Caco-2 (cell line): Measurements from ENCODE around the gene ARNT2. TPM values are rescaled to one million over a fixed set of nuclear protein-coding genes. Genes with fewer than 3 reads are reported as not detected.

Experiments used
- BruUV-seq: library from RNA; stranded (reverse); fragments of 400-500 nt; replicated peaks from 2 replicates; lab custom pipeline; 2021; lab: Mats Ljungman, UMichigan
- CTCF ChIA-PET: fragments of 300-600 bp; sonication (Branson Sonifier 250); formaldehyde crosslinking; loops from one replicate; lab custom pipeline; 2022; ENCODE audit warnings: antibody characterized with exemption; lab: Charles Lee
- POLR2A ChIA-PET: fragments of 300-600 bp; sonication (Branson Sonifier 250); formaldehyde crosslinking; loops from one replicate; lab custom pipeline; 2022; ENCODE audit warnings: antibody characterized with exemption; lab: Charles Lee
- DNase-seq, 2 experiments: peaks; one replicate each; pipeline versions ENCODE4 v3.0.0 to v3.0.0-alpha.2; 2020 to 2022
- H3K27me3 ChIP-seq: replicated peaks from 2 replicates; pipeline ENCODE4 v1.6.0; 2011; ENCODE audit warnings: low read length; ENCODE audit not compliant: control insufficient read depth, insufficient read depth
- H3K36me3 ChIP-seq: 2 replicates; pipeline ENCODE4 v1.5.1; 2011; ENCODE audit warnings: low read length; ENCODE audit not compliant: control insufficient read depth, insufficient read depth
- H3K4me1 ChIP-seq: fragments of 250-450 bp; sonication (Bioruptor Pico); 2 replicates; pipeline ENCODE4 v1.5.1; 2020; ENCODE audit warnings: mild to moderate bottlenecking
- H3K4me3 ChIP-seq: 2 replicates; pipeline ENCODE4 v1.5.1; 2011; ENCODE audit warnings: low read depth, mild to moderate bottlenecking, control low read depth, low read length
- H3K9me3 ChIP-seq: fragments of 250-450 bp; sonication (Bioruptor Pico); 2 replicates; pipeline ENCODE4 v1.5.1; 2020; ENCODE audit warnings: mild to moderate bottlenecking, moderate library complexity
- H3K27ac Mint-ChIP-seq: one replicate; pipeline ENCODE4 v1.8.0; 2022; ENCODE audit warnings: mixed read lengths; ENCODE audit not compliant: unreplicated experiment
- H3K27me3 Mint-ChIP-seq: one replicate; pipeline ENCODE4 v1.8.0; 2022; ENCODE audit warnings: mixed read lengths; ENCODE audit not compliant: insufficient read depth, unreplicated experiment
- H3K36me3 Mint-ChIP-seq: one replicate; pipeline ENCODE4 v1.8.0; 2022; ENCODE audit warnings: mild to moderate bottlenecking, mixed read lengths; ENCODE audit not compliant: insufficient read depth, unreplicated experiment
- H3K4me1 Mint-ChIP-seq: one replicate; pipeline ENCODE4 v1.8.0; 2022; ENCODE audit warnings: low read depth, mixed read lengths; ENCODE audit not compliant: unreplicated experiment
- H3K4me3 Mint-ChIP-seq: one replicate; pipeline ENCODE4 v1.8.0; 2022; ENCODE audit warnings: mild to moderate bottlenecking, moderate library complexity, mixed read lengths; ENCODE audit not compliant: unreplicated experiment
- H3K9me3 Mint-ChIP-seq: one replicate; pipeline ENCODE4 v1.8.0; 2022; ENCODE audit warnings: mixed read lengths; ENCODE audit not compliant: unreplicated experiment
- CTCF ChIP-seq, 2 experiments: fragments of 200-600 bp in 1 of 2; IDR thresholded peaks; 1 replicate in 1 of 2; 2 replicates in 1 of 2; pipeline versions ENCODE4 v1.5.1 to v1.8.0; 2011 to 2022; ENCODE audit warnings: antibody characterized with exemption in 1 of 2, control low read depth in 1 of 2, inconsistent platforms in 1 of 2, low read depth in 1 of 2, low read length in 1 of 2, mild to moderate bottlenecking in 1 of 2, moderate library complexity in 1 of 2; ENCODE audit not compliant: insufficient read depth in 1 of 2, severe bottlenecking in 1 of 2, unreplicated experiment in 1 of 2
- intact Hi-C: fragments of 100-400 bp; cut with micrococcal nuclease; formaldehyde crosslinking; loops from one replicate; pipeline ENCODE4 v1.10.0; 2022; ENCODE audit not compliant: unreplicated experiment
- total RNA-seq: library from RNA; stranded (reverse); gene quantifications from 2 replicates; pipeline ENCODE4 v1.2.3, GENCODE V29; 2022

Gene ARNT2
- total RNA-seq, 1 experiment from 2014 or later, result 0.23 TPM

GRCh38 chr15:80371924-80372323 is 32.3 kb upstream of the ARNT2 start:
- H3K4me3 ChIP-seq, result no peak overlapping the region
- ChIA-PET POLR2A (no interaction called here), CTCF (no interaction called here)
- Mint-ChIP-seq H3K27ac (no peak overlapping the region), H3K4me1 (no peaks in the 10 kb centered on the region), H3K9me3 (peaks cover 16% of the 10 kb centered on the region), H3K4me3 (no peak overlapping the region), H3K27me3 (no peaks in the 10 kb centered on the region), H3K36me3 (no peaks in the 10 kb centered on the region)
- BruUV-seq, result no TSS peak
- no peak for DNase-seq
- H3K4me1 ChIP-seq, result no peaks in the 10 kb centered on the region
- no peaks in the 10 kb centered on the region for H3K27me3 ChIP-seq
- 0 out of 2 replicates have a peak, but pooled peaks cover 8% of the 10 kb centered on the region for H3K9me3 ChIP-seq
- H3K36me3 ChIP-seq, result no peaks in the 10 kb centered on the region
- no peak for TF ChIP-seq CTCF (IDR thresholded peaks at IDR 0.05; ENCODE audit: insufficient read depth in 1 of 2, low read depth in 1 of 2, low read length in 1 of 2, severe bottlenecking in 1 of 2, unreplicated experiment in 1 of 2)
- intact Hi-C loops, result no loop called here

- ChIA-PET POLR2A (no interaction called here), CTCF (no interaction called here)
- Mint-ChIP-seq H3K9me3 (no peaks in the 10 kb centered on the region), H3K36me3 (no peaks in the 10 kb centered on the region), H3K4me1 (no peaks in the 10 kb centered on the region), H3K27ac (no peak overlapping the region), H3K27me3 (peaks cover 18% of the 10 kb centered on the region), H3K4me3 (no peak overlapping the region)
- intact Hi-C loops, result no loop called here
- Histone ChIP-seq H3K27me3 (no peaks in the 10 kb centered on the region; the same call in 1 of the 2 replicates), H3K36me3 (no peaks in the 10 kb centered on the region), H3K4me3 (no peak overlapping the region), H3K4me1 (no peaks in the 10 kb centered on the region), H3K9me3 (no peaks in the 10 kb centered on the region)
- BruUV-seq, result no TSS peak
- no peak for DNase-seq
- TF ChIP-seq CTCF (IDR thresholded peaks at IDR 0.05; ENCODE audit: insufficient read depth in 1 of 2, low read depth in 1 of 2, low read length in 1 of 2, severe bottlenecking in 1 of 2, unreplicated experiment in 1 of 2), result no peak
These were observed 29.7 kb upstream of the ARNT2 start for GRCh38 chr15:80374441-80374840.

- no peaks in the 10 kb centered on the region for H3K4me1 ChIP-seq
- Mint-ChIP-seq H3K4me3 (no peak overlapping the region), H3K27me3 (peaks cover 27% of the 10 kb centered on the region), H3K4me1 (no peaks in the 10 kb centered on the region), H3K27ac (no peak overlapping the region), H3K36me3 (no peaks in the 10 kb centered on the region), H3K9me3 (no peaks in the 10 kb centered on the region)
- no peaks in the 10 kb centered on the region for H3K36me3 ChIP-seq
- no TSS peak for BruUV-seq
- ChIA-PET CTCF (no interaction called here), POLR2A (no interaction called here)
- TF ChIP-seq CTCF (IDR thresholded peaks at IDR 0.05; ENCODE audit: insufficient read depth in 1 of 2, low read depth in 1 of 2, low read length in 1 of 2, severe bottlenecking in 1 of 2, unreplicated experiment in 1 of 2), result no peak
- no peak for DNase-seq
- no peaks in the 10 kb centered on the region; the same call in 1 of the 2 replicates for H3K27me3 ChIP-seq
- no peak overlapping the region for H3K4me3 ChIP-seq
- intact Hi-C loops, result no loop called here
- H3K9me3 ChIP-seq, result no peaks in the 10 kb centered on the region
These were observed 28.0 kb upstream of the ARNT2 start for GRCh38 chr15:80375968-80376891.
